T-helper 1 cell treated with Interleukin-12 subunit alpha and Interleukin-12 subunit beta and Interleukin-4 antibody, amounts not matched to agents 30 μg/mL and 1 μg/mL, for 36 hours (primary cell): ENCODE data around the gene SSUH2.
A peak's percentile ranks its signal among the peaks of the same experiment; 100 is the strongest.

Experiments
- H3K27ac Mint-ChIP-seq: one replicate; pipeline ENCODE4 v1.8.0; 2021; ENCODE audit warnings: mild to moderate bottlenecking, mixed read lengths
- H3K27me3 Mint-ChIP-seq: one replicate; pipeline ENCODE4 v1.8.0; 2021; ENCODE audit warnings: low read depth, mixed read lengths
- H3K36me3 Mint-ChIP-seq: one replicate; pipeline ENCODE4 v1.8.0; 2021; ENCODE audit warnings: low read depth, mixed read lengths
- H3K4me1 Mint-ChIP-seq: one replicate; pipeline ENCODE4 v1.8.0; 2021; ENCODE audit warnings: low read depth, mixed read lengths
- H3K4me3 Mint-ChIP-seq: one replicate; pipeline ENCODE4 v1.8.0; 2021; ENCODE audit warnings: mild to moderate bottlenecking, moderate library complexity, mixed read lengths
- H3K9me3 Mint-ChIP-seq: one replicate; pipeline ENCODE4 v1.8.0; 2021; ENCODE audit warnings: mixed read lengths

Gene SSUH2

DNA sequence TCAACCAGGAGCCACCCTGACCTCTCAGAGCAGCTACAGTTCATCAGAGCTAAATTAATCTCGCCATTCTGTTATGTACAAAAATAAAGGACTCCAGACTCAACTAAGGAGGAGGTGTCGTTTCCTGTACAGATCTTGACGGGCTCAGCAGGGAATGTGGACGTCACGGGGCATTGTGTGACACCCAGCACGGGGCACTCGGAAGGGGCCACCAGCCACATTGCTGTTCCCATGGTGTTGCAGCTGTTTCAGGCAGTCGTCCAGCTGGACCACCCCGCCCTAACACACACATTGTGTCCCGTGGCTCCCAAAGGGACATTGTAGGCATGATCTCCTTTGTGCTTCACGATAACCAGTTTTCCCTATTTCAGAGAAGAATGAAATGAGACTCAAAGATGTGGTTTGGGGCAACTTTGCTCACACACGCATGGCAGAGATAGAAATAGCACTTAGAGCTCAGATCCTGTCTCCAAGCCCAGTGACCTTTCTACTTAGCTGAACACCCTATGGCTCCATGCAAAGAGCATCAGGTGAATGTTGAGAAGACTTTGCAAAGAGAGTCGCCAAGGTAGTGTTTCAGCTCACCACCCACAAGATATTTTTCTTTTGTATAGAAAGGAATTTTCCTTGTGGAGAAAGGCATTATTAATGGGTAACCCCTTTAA, 5.5 kb downstream of the SSUH2 start:
- Mint-ChIP-seq H3K27ac (no peak overlapping the region), H3K27me3 (peaks cover 10% of the 10 kb centered on the region), H3K4me3 (no peak overlapping the region), H3K9me3 (no peaks in the 10 kb centered on the region), H3K4me1 (no peaks in the 10 kb centered on the region), H3K36me3 (no peaks in the 10 kb centered on the region)

DNA sequence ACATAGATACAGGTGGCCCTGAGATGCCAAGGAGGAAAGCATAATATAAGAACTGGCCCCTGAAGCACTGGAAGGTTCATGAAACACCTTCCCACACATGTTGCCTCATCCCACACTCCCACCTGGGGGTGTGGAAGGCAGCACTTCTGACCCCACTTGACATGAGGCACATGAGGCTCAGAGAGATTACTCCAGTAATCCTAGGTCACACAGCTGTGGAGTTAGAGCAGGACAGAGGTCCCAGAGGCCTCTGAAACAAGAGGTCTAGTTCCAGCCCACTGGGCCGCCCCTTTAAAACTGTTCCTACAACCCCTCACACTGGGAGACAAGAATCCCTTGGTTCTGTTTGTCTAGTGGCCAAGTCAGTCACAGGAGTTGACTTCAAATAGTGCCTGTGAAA, 7.2 kb downstream of the SSUH2 start:
- Mint-ChIP-seq H3K4me3 (no peak overlapping the region), H3K36me3 (no peaks in the 10 kb centered on the region), H3K9me3 (no peaks in the 10 kb centered on the region), H3K27me3 (peaks cover 7% of the 10 kb centered on the region), H3K27ac (no peak overlapping the region), H3K4me1 (no peaks in the 10 kb centered on the region)

DNA sequence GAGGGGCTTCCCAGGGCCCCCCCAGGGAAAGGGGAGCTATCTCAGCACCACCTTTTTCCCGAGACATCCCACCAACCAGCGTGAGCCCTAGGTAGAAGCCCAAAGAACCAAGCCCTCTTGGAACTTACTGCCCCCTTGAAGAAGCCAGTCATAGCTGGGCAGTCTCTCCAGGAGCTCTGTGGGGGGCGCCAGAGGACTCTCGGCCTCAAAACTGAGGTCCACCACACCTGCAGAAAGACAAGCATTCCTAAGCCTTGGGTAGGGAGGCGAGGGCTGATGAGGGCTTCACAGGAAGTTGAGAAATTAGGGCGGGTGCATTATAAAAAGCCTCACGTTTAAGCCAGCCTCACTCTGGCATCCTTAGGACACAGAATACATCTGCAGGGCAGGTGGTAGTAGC, 9.0 kb downstream of the SSUH2 start:
- peaks cover 7% of the 10 kb centered on the region for H3K27me3 Mint-ChIP-seq
- no peaks in the 10 kb centered on the region for H3K4me1 Mint-ChIP-seq
- no peaks in the 10 kb centered on the region for H3K36me3 Mint-ChIP-seq

DNA sequence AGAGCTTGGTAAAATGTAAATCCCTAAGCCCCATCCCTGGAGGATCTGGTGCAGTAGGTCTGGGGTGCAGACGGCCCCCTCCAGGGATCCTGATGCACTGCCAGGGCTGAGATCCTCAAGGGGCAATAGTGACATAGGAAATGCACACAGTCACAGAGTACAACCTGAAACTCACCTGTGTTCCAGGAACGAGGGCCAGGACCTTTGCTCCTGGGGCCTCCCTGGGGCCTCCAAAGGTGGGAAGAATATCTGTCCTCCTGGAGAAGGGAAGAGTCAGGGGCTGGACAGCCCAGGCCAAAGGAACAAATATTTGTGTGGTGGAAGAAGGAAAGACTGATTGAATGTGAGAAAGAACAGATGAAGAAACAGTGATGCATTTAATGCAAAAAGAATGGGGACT, 9.5 kb downstream of the SSUH2 start:
- Mint-ChIP-seq H3K4me3 (no peak overlapping the region), H3K27ac (peak overlapping the region; percentile 18), H3K27me3 (peaks cover 3% of the 10 kb centered on the region), H3K9me3 (no peaks in the 10 kb centered on the region), H3K36me3 (no peaks in the 10 kb centered on the region), H3K4me1 (no peaks in the 10 kb centered on the region)

More for the DNA sequence above, 9.0 kb downstream of the SSUH2 start:
- Mint-ChIP-seq H3K4me3 (no peak overlapping the region), H3K9me3 (no peaks in the 10 kb centered on the region), H3K27ac (no peak overlapping the region)

DNA sequence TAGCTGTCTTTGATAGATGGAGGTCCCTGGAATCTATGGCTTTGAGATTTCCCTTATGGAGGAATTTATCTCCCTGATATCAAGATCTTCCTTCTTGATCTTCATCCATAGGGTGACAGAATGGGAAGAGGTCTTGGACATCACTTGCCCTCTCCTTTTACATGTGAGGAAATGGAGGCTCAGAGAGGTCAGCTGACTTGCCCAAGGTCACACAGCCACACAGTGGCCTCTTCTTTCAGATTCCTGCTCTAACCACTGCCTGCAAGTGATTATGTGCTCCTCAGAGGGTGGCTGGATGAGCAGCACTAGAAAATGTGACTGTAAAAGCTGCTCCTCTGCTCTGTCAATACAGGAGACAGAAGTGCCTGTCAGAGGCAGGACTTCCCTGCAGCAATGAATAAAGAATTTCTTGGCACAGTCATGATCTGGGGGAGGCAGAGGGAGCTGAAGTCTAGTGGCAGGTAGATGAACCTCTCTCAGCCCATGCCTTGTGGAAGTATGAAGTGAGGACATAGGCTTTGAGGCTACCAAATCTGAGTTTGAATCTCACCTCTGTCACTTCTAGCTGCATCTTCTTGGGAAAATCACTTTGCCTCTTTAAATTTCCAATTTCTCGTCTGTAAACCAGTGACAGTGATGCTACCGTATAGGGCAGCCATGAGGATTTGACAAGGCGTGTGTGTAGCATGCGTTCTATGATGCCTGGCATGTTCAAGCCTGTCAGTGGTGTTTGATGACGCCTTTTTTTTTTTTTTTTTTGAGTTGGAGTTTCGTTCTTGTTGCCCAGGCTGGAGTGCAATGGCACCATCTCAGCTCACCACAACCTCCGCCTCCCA, 12.0 kb downstream of the SSUH2 start:
- H3K27me3 Mint-ChIP-seq, result no peaks in the 10 kb centered on the region
- H3K9me3 Mint-ChIP-seq, result no peaks in the 10 kb centered on the region
- no peaks in the 10 kb centered on the region for H3K36me3 Mint-ChIP-seq
- H3K4me3 Mint-ChIP-seq, result no peak overlapping the region
- peaks cover 7% of the 10 kb centered on the region for H3K4me1 Mint-ChIP-seq
- no peak overlapping the region for H3K27ac Mint-ChIP-seq

DNA sequence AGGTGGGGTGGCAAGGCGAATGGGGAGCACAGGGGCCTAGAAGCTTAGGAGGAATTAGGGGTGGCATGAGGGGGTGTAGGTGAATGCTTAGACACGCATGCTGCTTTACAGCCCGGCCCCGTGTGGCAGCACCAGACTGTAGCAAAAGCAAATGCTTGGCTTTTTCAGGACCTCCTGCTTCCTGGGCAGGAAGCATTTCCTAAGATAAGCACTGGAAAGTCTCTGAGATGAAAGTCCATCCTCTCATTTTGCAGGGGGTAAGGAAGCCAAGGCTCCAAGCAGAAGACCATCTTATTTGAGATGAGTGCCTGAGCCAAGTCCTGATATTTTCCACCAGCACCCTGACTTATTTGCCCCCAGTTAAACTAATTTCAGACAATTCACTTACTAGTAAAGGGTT, 12.9 kb downstream of the SSUH2 start:
- no peaks in the 10 kb centered on the region for H3K36me3 Mint-ChIP-seq
- H3K27ac Mint-ChIP-seq, result no peak overlapping the region
- H3K9me3 Mint-ChIP-seq, result no peaks in the 10 kb centered on the region
- H3K27me3 Mint-ChIP-seq, result no peaks in the 10 kb centered on the region
- no peak overlapping the region for H3K4me3 Mint-ChIP-seq
- peaks cover 7% of the 10 kb centered on the region for H3K4me1 Mint-ChIP-seq

DNA sequence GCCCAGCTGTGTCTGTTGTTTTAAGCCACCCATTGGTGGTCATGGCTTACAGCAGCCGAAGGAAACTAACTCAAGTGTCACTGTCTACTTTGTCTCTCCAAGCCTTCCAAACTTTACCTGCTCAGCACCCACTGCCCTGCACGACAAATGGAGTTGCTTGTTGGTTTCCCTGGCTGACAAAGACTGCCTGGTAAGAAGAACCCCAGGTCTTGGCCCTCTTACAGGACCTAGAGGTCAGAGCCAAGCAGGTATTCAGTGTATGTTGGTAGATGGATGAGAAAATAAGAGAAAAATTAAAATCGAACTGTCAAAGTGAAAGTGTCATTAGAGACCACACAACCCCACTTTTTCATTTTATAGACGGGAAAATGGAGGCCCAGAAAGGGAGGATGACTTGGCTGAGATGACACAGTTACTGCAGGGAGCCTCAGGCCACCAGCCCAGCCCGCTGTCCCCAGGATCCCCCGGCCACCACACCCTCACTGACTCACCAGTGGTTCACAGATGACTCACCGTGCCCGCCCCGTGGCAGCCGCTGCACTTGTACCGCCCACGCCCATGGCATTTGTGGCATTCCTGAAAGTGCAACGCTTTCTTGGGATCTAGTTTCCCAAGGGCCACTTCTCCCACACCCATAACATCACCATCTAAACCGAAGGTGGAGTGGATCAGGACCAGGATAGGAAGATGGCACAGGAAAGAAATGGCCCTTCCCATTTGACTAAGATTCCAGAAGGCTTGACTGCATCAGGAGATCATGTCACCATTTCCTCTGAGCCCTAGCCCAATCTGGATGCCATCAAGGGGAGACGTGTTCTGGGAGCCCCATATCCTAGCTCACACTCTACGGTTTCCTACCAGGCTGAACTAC, 15.2 kb downstream of the SSUH2 start:
- H3K27me3 Mint-ChIP-seq, result no peaks in the 10 kb centered on the region
- H3K36me3 Mint-ChIP-seq, result no peaks in the 10 kb centered on the region
- H3K9me3 Mint-ChIP-seq, result no peaks in the 10 kb centered on the region
- H3K27ac Mint-ChIP-seq, result peak overlapping the region; percentile 15
- H3K4me3 Mint-ChIP-seq, result peak overlapping the region; percentile 17
- peaks cover 7% of the 10 kb centered on the region for H3K4me1 Mint-ChIP-seq

DNA sequence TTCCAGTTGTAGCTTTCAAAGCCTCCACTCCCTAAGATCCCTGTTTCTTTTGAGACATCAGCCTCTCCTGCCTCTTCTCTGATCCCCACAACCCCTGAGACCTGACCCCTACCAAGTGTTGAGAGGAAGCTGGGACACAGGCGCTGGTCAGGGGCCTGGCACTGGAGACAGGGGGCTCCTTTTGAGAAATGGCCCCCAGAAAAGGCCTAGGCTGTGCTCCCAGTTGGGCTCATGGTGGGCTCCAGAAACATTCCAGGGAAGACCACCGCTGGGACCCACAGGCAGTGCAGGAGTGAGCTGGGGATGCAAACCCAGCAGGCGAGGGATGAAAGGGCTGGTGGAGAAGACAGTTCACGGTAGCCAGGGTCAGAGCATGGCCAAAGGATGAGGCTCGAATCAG, 16.6 kb downstream of the SSUH2 start:
- Mint-ChIP-seq H3K9me3 (no peaks in the 10 kb centered on the region), H3K36me3 (no peaks in the 10 kb centered on the region), H3K27ac (no peak overlapping the region), H3K4me3 (no peak overlapping the region), H3K4me1 (peaks cover 9% of the 10 kb centered on the region), H3K27me3 (no peaks in the 10 kb centered on the region)

DNA sequence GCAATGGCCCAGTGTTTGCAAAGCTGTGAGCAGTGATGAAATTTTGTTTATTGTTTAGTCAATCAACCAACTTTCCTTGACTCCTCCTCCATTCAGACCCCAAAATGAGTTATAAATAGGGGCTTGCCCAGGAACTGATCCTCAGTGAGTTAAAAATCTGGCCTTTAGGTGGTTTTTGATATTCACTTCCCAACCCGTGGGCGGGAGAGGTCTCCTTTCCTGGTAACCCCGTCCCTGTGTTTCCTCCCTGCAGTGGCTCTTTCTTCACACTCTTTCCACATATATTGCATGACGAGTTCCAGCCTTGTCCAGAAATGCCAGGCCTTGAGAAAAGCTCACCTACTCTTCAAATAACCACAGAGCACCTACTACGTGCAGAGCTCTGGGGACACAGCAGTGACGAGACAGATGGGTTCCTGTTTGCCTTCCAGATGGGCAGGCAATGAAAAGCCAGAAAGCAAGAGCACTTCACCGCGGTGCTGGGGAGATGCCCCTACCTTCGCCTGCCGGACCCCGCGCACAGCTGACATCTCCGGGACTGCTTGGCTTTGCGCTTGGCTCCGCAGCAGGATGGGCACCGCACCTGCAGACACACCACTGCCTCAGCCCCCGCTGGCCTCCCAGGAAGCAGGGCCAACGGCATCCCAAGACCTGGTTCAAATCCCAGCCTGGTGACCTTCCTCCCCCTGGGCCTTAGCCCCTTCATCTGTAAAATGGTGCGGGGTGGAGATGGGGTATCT, 17.2 kb downstream of the SSUH2 start:
- H3K27me3 Mint-ChIP-seq, result no peaks in the 10 kb centered on the region
- H3K4me1 Mint-ChIP-seq, result peaks cover 9% of the 10 kb centered on the region
- no peak overlapping the region for H3K4me3 Mint-ChIP-seq
- no peaks in the 10 kb centered on the region for H3K36me3 Mint-ChIP-seq
- peak overlapping the region; percentile 62 for H3K27ac Mint-ChIP-seq
- H3K9me3 Mint-ChIP-seq, result no peaks in the 10 kb centered on the region

DNA sequence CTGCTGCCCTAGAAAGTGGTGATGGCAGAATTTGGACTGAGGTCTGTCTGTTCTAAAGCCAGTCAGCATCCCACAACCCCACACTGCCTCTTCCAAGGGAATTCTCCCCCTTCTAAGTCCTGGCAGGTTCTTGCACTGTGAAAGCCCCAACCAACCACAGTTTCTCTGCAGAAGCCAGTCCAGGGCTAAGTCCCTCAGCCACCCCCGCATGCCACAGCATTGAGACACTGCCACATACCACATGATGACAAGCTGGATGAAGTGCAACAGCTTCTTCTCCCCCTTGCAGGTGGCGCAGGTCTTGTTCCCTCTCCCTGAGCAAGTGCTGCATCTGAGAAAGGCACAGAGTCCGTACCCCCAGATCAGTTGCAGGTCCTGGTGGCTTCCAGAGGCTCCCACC, 18.6 kb downstream of the SSUH2 start:
- H3K4me1 Mint-ChIP-seq, result peaks cover 9% of the 10 kb centered on the region
- no peaks in the 10 kb centered on the region for H3K9me3 Mint-ChIP-seq
- no peaks in the 10 kb centered on the region for H3K27me3 Mint-ChIP-seq
- no peak overlapping the region for H3K27ac Mint-ChIP-seq
- no peaks in the 10 kb centered on the region for H3K36me3 Mint-ChIP-seq
- no peak overlapping the region for H3K4me3 Mint-ChIP-seq

DNA sequence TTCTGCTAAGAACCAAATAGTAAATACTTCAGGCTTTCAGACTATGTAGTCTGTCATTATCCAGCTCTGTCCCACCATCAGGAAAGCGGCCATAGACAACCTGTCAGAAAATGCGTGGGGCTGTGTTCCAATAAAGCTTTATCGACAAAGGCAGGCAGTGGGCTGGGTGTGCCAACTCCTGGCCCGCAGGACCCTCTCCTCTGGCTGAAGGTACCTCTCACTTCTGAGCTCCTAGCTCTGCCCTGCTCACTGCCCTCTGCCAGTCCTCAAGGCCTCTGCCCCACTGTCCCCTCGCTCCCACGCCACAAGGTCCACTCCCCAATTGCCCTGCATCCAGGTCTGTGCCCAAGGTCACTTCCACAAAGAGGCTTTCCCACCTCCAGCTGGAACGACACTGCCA, 20.0 kb downstream of the SSUH2 start:
- H3K4me3 Mint-ChIP-seq, result no peak overlapping the region
- H3K27ac Mint-ChIP-seq, result no peak overlapping the region
- H3K4me1 Mint-ChIP-seq, result peaks cover 9% of the 10 kb centered on the region
- no peaks in the 10 kb centered on the region for H3K36me3 Mint-ChIP-seq
- H3K27me3 Mint-ChIP-seq, result no peaks in the 10 kb centered on the region
- H3K9me3 Mint-ChIP-seq, result no peaks in the 10 kb centered on the region

DNA sequence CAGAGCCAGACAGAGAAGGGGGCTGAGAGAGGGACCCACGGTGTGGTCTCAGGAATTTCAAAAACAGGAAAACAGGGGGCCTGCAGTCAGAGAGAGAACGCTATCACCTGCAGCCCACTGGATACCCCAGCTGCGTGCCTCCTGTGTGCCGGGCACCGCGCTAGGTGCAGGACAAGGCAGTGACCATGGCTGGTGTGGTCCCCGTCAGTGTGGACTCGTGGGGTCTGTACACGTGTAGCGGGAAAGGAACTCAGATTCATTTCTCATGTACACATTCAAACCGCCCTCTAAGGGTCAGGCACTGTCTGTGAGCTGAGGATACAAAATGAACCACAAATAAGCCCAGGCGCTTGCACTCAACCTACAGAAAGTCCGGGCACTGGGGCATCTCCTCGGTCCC, 20.9 kb downstream of the SSUH2 start:
- no peak overlapping the region for H3K4me3 Mint-ChIP-seq
- no peak overlapping the region for H3K27ac Mint-ChIP-seq
- H3K36me3 Mint-ChIP-seq, result no peaks in the 10 kb centered on the region
- H3K9me3 Mint-ChIP-seq, result no peaks in the 10 kb centered on the region
- H3K4me1 Mint-ChIP-seq, result peaks cover 3% of the 10 kb centered on the region
- no peaks in the 10 kb centered on the region for H3K27me3 Mint-ChIP-seq

DNA sequence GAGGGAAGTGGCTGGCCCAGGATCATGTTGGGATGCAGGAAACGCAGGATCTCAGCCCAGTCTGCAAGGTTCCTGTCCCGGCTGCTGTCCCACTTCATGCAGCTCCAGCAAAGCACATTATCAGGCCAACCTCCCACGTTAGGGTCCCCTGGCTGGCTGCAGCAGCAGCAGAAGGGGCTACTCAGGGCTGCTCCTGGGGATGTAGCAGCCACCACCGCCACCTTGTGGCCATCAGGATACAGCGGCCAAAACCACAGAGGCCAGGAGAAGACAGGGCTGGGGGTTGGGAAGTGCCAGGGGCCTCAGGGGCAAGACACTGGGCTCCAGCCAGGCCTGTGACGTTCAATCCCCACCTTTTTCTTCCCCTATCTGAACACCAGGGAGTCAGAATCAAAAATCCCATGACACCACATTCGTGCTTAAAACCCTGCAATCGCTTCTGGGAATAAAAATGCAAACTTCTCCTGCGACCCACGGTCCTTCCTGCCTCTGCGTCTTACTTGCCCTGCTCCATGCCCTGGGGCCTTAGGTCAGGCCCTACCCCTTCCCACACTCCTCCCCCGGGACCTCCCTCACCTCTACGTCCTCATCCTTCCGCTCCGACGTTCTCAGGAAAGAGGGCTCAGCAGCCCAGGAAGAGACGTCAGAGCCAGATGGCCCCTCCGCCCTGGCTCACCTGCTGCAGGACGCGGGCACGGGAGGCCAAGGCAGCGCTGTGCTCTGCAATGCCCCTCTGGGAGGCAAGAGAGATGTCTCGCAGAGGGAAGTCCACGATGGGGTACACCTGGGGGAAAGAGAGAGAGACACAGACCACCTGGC, 21.5 kb downstream of the SSUH2 start:
- Mint-ChIP-seq H3K4me1 (peaks cover 3% of the 10 kb centered on the region), H3K4me3 (peak overlapping the region; percentile 21), H3K9me3 (no peaks in the 10 kb centered on the region), H3K36me3 (no peaks in the 10 kb centered on the region), H3K27ac (no peak overlapping the region), H3K27me3 (no peaks in the 10 kb centered on the region)
